ENCODE measurements around the gene ABCB11.

GRCh38 chr2:169039702-169040101 lies 8.6 kb upstream of the ABCB11 start:
- TF ChIP-seq CTCF (IDR thresholded peaks at IDR 0.05; ENCODE audit: low read depth, low read length), result no peak
- no peak for TF ChIP-seq POLR2A (IDR thresholded peaks at IDR 0.05; ENCODE audit: extremely low read depth, insufficient read length)
